A549 treated with DMSO at 1 μM for 4 hours (cell line): Measurements from ENCODE around the gene ZNF280B. TPM values are rescaled to one million over a fixed set of nuclear protein-coding genes. Genes with fewer than 3 reads are reported as not detected.

Experiments used
- total RNA-seq: library from RNA; stranded (reverse); fragments of 200-300 nt; extraction: Qiagen RNA extraction; gene quantifications from 5 replicates; pipeline ENCODE4 v1.2.3, GENCODE V29; 2022; ENCODE audit warnings: low read depth

Gene ZNF280B
- 1.5 to 2.2 TPM (median 1.8 TPM) in 5 replicates for total RNA-seq

DNA sequence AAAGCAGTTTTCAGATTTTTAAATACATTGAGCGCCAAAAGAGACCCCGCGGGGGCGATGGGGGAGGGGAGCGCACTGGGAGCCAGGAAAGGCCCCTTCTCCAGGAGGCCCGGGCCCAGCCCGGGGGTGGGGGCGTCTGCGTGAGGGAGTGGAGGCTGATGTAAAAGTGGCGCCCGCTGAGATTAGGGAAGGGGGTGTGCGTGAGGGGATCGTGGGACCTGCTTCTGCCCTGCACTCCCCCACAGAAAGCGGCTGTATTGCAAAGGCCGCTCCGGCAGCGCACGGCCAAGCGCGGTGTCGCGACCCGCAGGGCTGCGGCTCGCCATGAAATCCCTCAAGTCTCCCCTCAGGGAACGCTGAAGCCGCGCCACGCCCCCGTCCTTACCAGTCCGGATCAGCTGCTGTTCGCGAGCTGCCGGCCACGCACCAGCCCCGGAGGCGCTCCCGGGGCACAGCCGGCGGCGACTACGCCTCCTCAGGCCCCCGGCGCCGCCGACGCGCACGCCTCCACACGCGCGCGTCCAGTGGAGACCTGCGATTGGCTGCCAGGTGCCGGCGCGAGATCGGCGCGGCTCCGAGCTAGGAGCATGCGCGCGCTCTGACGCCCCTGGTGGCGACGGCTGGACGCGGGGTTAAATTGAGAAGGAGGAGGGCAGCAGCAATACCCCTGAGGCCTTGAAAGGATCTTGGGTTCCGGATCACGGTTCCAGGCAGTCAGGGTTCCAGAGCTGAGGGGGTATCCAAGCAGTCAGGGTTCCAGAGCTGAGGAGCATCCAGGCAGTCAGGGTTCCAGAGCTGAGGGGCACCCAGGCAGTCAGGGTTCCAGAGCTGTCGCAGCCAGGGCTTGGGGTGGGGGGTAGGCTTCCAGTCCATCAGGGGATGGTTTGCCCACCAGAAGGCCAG lies at the start of gene ZNF280B:
Gene ZNF280B, minus strand, starts transcription at position 469 of the 903 bp plus-strand sequence. CDS start 19,344 bp downstream, outside the sequence.

GRCh38 chr22:22520020-22520656 lies 11.6 kb upstream of the ZNF280B start, which contains the start of gene ZNF280A:
Gene ZNF280A, minus strand, starts transcription at chr22:22520270. Its CDS starts 4,640 bp downstream, at chr22:22515630.

Other genes starting within 250 kb of the ZNF280B start
- gene ZNF280A, start 11.5 kb upstream of the ZNF280B start, total RNA-seq = 2.8 to 3.3 TPM (median 3.0 TPM) in 5 replicates
- 95.6 to 114 TPM (median 105 TPM) in 5 replicates for gene PRAME, start 50.5 kb upstream of the ZNF280B start, total RNA-seq
- gene GGTLC2, start 135.9 kb upstream of the ZNF280B start, total RNA-seq = not detected in 5 replicates